ENCODE results near the gene MGAT4C.
"Not testable (repeated sequence)": the region's sequence is repeated elsewhere in the genome, so short reads cannot be mapped to it uniquely, and the experiment has no call there.

MGAT4C gene

DNA sequence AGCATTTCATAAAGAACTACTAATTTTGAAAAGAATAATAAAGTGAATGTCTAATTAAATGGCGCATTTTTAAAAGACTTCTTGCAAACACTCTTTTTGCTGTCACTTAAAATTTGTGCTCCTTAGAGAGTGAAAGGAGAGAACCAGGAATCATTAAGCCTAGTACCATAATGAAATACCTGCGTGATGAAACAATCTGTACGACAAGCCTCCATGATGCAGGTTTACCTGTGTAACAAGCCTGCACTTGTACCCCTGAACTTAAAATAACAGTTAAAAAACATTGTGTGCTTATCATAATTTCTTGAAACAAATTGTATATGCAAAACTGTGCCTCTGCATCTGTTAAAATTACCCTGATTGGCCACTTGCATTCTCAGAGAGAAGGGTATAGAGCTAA, 108.1 kb downstream of the MGAT4C start:
- TF ChIP-seq POLR2A (IDR thresholded peaks at IDR 0.05; ENCODE audit: low read depth, low read length) (no peak), POLR2AphosphoS5 (IDR thresholded peaks at IDR 0.05; ENCODE audit: low read depth, low read length) (no peak), POU2F2 (IDR thresholded peaks at IDR 0.05; ENCODE audit: low read depth, low read length) (no peak), TAF1 (IDR thresholded peaks at IDR 0.05; ENCODE audit: low read depth, low read length) (no peak), SPI1 (IDR thresholded peaks at IDR 0.05; ENCODE audit: low read depth, low read length) (no peak), PAX5 (IDR thresholded peaks at IDR 0.05; ENCODE audit: insufficient read depth, low read length, severe bottlenecking) (no peak)
- DNase-seq (ENCODE audit: insufficient read length, low spot score) (no peak), FAIRE-seq (no peak)

DNA sequence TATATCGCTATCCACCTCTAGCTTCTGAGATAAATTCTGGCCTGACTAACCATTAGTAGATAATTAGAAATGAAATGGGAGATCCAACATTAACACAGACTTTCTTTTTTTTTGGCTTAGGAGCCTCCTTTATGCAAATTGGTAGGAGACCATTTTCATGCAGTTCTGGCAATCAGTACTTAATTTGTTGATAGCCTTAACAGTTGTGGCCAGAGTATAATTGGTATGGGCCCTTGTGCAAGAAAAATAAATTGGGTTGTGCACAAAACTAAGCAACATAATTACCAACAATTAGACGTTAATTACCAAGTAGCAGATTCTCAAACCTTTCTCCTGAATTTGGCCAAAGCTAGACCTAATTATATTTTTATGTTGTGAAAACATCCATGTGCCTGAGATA, 111.0 kb downstream of the MGAT4C start:
- TF ChIP-seq TAF1 (IDR thresholded peaks at IDR 0.05; ENCODE audit: low read depth, low read length) = no peak
- TF ChIP-seq POLR2A (IDR thresholded peaks at IDR 0.05; ENCODE audit: low read depth, low read length) = no peak
- TF ChIP-seq POLR2AphosphoS5 (IDR thresholded peaks at IDR 0.05; ENCODE audit: low read depth, low read length) = no peak
- DNase-seq (ENCODE audit: insufficient read length, low spot score) (no peak), FAIRE-seq (no peak)

- FAIRE-seq (no peak), DNase-seq (ENCODE audit: insufficient read length, low spot score) (no peak)
- no peak for TF ChIP-seq POLR2AphosphoS5 (IDR thresholded peaks at IDR 0.05; ENCODE audit: low read depth, low read length)
These were observed 113.0 kb downstream of the MGAT4C start for GRCh38 chr12:86143162-86143561.

GRCh38 chr12:86139671-86140070, 116.5 kb downstream of the MGAT4C start:
- DNase-seq (ENCODE audit: insufficient read length, low spot score) (no peak), FAIRE-seq (no peak)
- TF ChIP-seq TAF1 (IDR thresholded peaks at IDR 0.05; ENCODE audit: low read depth, low read length) = no peak
- TF ChIP-seq PAX5 (IDR thresholded peaks at IDR 0.05; ENCODE audit: insufficient read depth, low read length, severe bottlenecking) = no peak
- no peak for TF ChIP-seq SPI1 (IDR thresholded peaks at IDR 0.05; ENCODE audit: low read depth, low read length)
- no peak for TF ChIP-seq POU2F2 (IDR thresholded peaks at IDR 0.05; ENCODE audit: low read depth, low read length)
- no peak for TF ChIP-seq POLR2AphosphoS5 (IDR thresholded peaks at IDR 0.05; ENCODE audit: low read depth, low read length)
- no peak for TF ChIP-seq POLR2A (IDR thresholded peaks at IDR 0.05; ENCODE audit: low read depth, low read length)

- DNase-seq (ENCODE audit: insufficient read length, low spot score) (no peak), FAIRE-seq (no peak)
- TF ChIP-seq TAF1 (IDR thresholded peaks at IDR 0.05; ENCODE audit: low read depth, low read length) (no peak), SPI1 (IDR thresholded peaks at IDR 0.05; ENCODE audit: low read depth, low read length) (no peak), POU2F2 (IDR thresholded peaks at IDR 0.05; ENCODE audit: low read depth, low read length) (no peak), POLR2A (IDR thresholded peaks at IDR 0.05; ENCODE audit: low read depth, low read length) (no peak), PAX5 (IDR thresholded peaks at IDR 0.05; ENCODE audit: insufficient read depth, low read length, severe bottlenecking) (no peak), POLR2AphosphoS5 (IDR thresholded peaks at IDR 0.05; ENCODE audit: low read depth, low read length) (no peak)
These were observed 117.4 kb downstream of the MGAT4C start for GRCh38 chr12:86138770-86139169.

GRCh38 chr12:86137936-86138335, 118.3 kb downstream of the MGAT4C start:
- no peak for FAIRE-seq
- DNase-seq (ENCODE audit: insufficient read length, low spot score) = no peak

DNA sequence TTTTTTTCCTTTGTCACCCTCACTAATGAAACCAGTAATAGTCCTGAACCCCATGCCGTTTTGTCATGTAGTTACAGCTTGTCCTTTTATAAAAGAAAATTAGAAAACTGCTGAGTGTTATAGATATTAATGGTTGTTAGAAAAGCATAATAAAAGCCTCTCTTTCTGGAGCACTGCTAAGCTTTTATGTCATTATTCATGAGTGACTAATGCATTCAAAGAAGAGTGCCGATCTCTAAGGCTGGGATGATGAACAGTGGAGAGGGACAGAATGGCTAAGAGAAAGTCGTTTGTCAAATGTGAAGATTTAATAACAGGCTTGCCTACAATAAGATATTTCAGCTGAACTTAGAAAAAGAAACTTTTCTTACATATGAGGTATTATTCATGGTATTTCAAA, 121.6 kb downstream of the MGAT4C start:
- TF ChIP-seq PAX5 (IDR thresholded peaks at IDR 0.05; ENCODE audit: insufficient read depth, low read length, severe bottlenecking) (no peak), POLR2AphosphoS5 (IDR thresholded peaks at IDR 0.05; ENCODE audit: low read depth, low read length) (no peak), SPI1 (IDR thresholded peaks at IDR 0.05; ENCODE audit: low read depth, low read length) (no peak), POU2F2 (IDR thresholded peaks at IDR 0.05; ENCODE audit: low read depth, low read length) (no peak), POLR2A (IDR thresholded peaks at IDR 0.05; ENCODE audit: low read depth, low read length) (no peak), TAF1 (IDR thresholded peaks at IDR 0.05; ENCODE audit: low read depth, low read length) (no peak)
- no peak for DNase-seq (ENCODE audit: insufficient read length, low spot score)
- no peak for FAIRE-seq

More at GRCh38 chr12:86137936-86138335, 118.3 kb downstream of the MGAT4C start:
- TF ChIP-seq POU2F2 (IDR thresholded peaks at IDR 0.05; ENCODE audit: low read depth, low read length) = no peak
- no peak for TF ChIP-seq TAF1 (IDR thresholded peaks at IDR 0.05; ENCODE audit: low read depth, low read length)
- TF ChIP-seq SPI1 (IDR thresholded peaks at IDR 0.05; ENCODE audit: low read depth, low read length) = no peak
- TF ChIP-seq PAX5 (IDR thresholded peaks at IDR 0.05; ENCODE audit: insufficient read depth, low read length, severe bottlenecking) = no peak
- no peak for TF ChIP-seq POLR2AphosphoS5 (IDR thresholded peaks at IDR 0.05; ENCODE audit: low read depth, low read length)
- TF ChIP-seq POLR2A (IDR thresholded peaks at IDR 0.05; ENCODE audit: low read depth, low read length) = no peak

GRCh38 chr12:86126900-86127299, 129.3 kb downstream of the MGAT4C start:
- DNase-seq (ENCODE audit: insufficient read length, low spot score); FAIRE-seq: not testable (repeated sequence)

DNA sequence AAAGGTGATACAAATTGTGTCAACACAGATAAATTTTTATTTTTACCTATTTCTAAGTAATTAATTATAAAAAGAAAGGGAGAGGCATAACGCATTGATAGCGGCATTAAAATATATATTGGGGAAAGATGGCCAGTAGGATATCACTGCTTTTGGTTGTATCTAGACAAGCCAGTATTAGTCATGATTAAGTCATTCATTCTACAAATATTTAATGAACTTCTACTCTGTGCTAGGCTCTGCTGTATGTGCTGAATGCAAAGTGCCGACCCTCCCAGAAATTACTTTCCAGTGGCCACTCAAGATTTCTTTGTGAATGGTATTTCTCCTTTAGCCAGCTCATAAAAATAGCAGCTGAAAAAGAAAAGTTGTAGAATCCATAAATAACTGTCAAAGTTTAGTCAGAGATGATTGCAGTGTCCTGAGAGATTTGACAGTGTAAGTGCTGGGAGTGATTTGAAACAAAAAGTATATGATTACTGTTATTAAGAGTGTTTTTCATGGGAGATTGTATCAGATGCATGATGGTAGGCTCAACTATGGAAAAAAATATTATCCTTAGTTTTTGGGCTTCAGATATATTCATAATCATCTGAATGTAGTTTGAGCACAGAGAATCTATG, 133.2 kb downstream of the MGAT4C start:
- TF ChIP-seq POU2F2 (IDR thresholded peaks at IDR 0.05; ENCODE audit: low read depth, low read length) (no peak), POLR2A (IDR thresholded peaks at IDR 0.05; ENCODE audit: low read depth, low read length) (no peak), POLR2AphosphoS5 (IDR thresholded peaks at IDR 0.05; ENCODE audit: low read depth, low read length) (no peak), TAF1 (IDR thresholded peaks at IDR 0.05; ENCODE audit: low read depth, low read length) (no peak), PAX5 (IDR thresholded peaks at IDR 0.05; ENCODE audit: insufficient read depth, low read length, severe bottlenecking) (no peak), SPI1 (IDR thresholded peaks at IDR 0.05; ENCODE audit: low read depth, low read length) (no peak)
- no peak for DNase-seq (ENCODE audit: insufficient read length, low spot score)
- no peak for FAIRE-seq

- TF ChIP-seq SPI1 (IDR thresholded peaks at IDR 0.05; ENCODE audit: low read depth, low read length) = no peak
- no peak for TF ChIP-seq PAX5 (IDR thresholded peaks at IDR 0.05; ENCODE audit: insufficient read depth, low read length, severe bottlenecking)
- no peak for TF ChIP-seq POLR2AphosphoS5 (IDR thresholded peaks at IDR 0.05; ENCODE audit: low read depth, low read length)
- TF ChIP-seq POLR2A (IDR thresholded peaks at IDR 0.05; ENCODE audit: low read depth, low read length) = no peak
- TF ChIP-seq TAF1 (IDR thresholded peaks at IDR 0.05; ENCODE audit: low read depth, low read length) = no peak
- no peak for TF ChIP-seq POU2F2 (IDR thresholded peaks at IDR 0.05; ENCODE audit: low read depth, low read length)
- DNase-seq (ENCODE audit: insufficient read length, low spot score) (no peak), FAIRE-seq (no peak)
These were observed 138.0 kb downstream of the MGAT4C start for GRCh38 chr12:86118161-86118560.
